WTC11 (cell line): ENCODE data around the gene KRT83.

Source experiments
- CREM ChIP-seq: sonication (generic); formaldehyde crosslinking; IDR thresholded peaks from 2 replicates; pipeline ENCODE4 v1.8.1; 2022; ENCODE audit warnings: mild to moderate bottlenecking, missing genetic modification reagents, moderate library complexity
- CTCF ChIP-seq: fragments of 200-600 bp; IDR thresholded peaks from 2 replicates; pipeline ENCODE4 v1.8.0; 2022; ENCODE audit warnings: antibody characterized with exemption
- ESRRA ChIP-seq: sonication (generic); formaldehyde crosslinking; IDR thresholded peaks from 2 replicates; pipeline ENCODE4 v1.8.1; 2022; ENCODE audit warnings: mild to moderate bottlenecking, missing genetic modification reagents, borderline replicate concordance
- FOXJ3 ChIP-seq: sonication (generic); formaldehyde crosslinking; IDR thresholded peaks from 2 replicates; pipeline ENCODE4 v1.9.0; 2021; ENCODE audit warnings: missing genetic modification reagents, mild to moderate bottlenecking, borderline replicate concordance
- MAX ChIP-seq: sonication (generic); formaldehyde crosslinking; IDR thresholded peaks from 2 replicates; pipeline ENCODE4 v1.8.0; 2022; ENCODE audit warnings: mild to moderate bottlenecking, missing genetic modification reagents
- PRRX2 ChIP-seq: fragments of 250-450 bp; sonication (Bioruptor Pico); IDR thresholded peaks from 2 replicates; pipeline ENCODE4 v1.8.0; 2021; ENCODE audit warnings: mild to moderate bottlenecking
- RORB ChIP-seq: fragments of 250-450 bp; sonication (Bioruptor Pico); IDR thresholded peaks from 2 replicates; pipeline ENCODE4 v1.9.0; 2021; ENCODE audit warnings: mild to moderate bottlenecking
- USF1 ChIP-seq: sonication (generic); formaldehyde crosslinking; IDR thresholded peaks from 2 replicates; pipeline ENCODE4 v1.8.0; 2022; ENCODE audit warnings: mild to moderate bottlenecking, missing genetic modification reagents
- USF2 ChIP-seq: sonication (generic); formaldehyde crosslinking; IDR thresholded peaks from 2 replicates; pipeline ENCODE4 v1.8.1; 2023; ENCODE audit warnings: mild to moderate bottlenecking, missing genetic modification reagents, moderate library complexity
- ZNF423 ChIP-seq: fragments of 250-450 bp; sonication (Bioruptor Pico); IDR thresholded peaks from 2 replicates; pipeline ENCODE4 v2.1.2; 2022; ENCODE audit warnings: mild to moderate bottlenecking, moderate library complexity
- TF ChIP-seq, protein P1 (sequence below): sonication (generic); formaldehyde crosslinking; IDR thresholded peaks from 2 replicates; pipeline ENCODE4 v1.8.1; 2023; ENCODE audit warnings: mild to moderate bottlenecking, missing genetic modification reagents
- TF ChIP-seq, protein P2 (sequence below): sonication (generic); formaldehyde crosslinking; IDR thresholded peaks from 2 replicates; pipeline ENCODE4 v1.8.0; 2022; ENCODE audit warnings: missing genetic modification reagents

DNA sequence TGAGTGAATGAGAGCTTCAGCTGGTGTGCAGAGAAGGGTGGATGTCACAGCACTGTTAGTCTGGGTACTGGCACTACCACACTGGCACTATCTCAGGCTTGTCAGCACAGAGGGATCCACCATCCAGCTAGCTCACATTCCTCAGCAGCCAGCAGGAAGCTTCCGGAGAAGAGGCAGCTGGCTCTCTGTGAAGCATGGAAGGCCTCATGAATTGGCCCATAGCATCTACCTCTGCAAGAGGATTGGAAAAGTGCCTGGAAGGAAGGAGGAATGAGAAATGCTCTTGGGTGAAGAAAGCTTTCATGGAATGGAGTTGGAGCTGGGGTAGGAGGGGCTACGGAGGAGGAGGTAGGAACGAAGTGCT is 9.9 kb downstream of the KRT83 start:
- TF ChIP-seq MAX (no peak), USF2 (CRISPR knock-in tag) (no peak), CTCF (no peak), FOXJ3 (CRISPR knock-in tag) (no peak), ZNF423 (CRISPR knock-in tag) (no peak), CREM (CRISPR knock-in tag) (no peak), RORB (CRISPR knock-in tag) (no peak), ESRRA (no peak), USF1 (CRISPR knock-in tag) (no peak), PRRX2 (CRISPR knock-in tag) (no peak)
- TF ChIP-seq, protein P1, sequence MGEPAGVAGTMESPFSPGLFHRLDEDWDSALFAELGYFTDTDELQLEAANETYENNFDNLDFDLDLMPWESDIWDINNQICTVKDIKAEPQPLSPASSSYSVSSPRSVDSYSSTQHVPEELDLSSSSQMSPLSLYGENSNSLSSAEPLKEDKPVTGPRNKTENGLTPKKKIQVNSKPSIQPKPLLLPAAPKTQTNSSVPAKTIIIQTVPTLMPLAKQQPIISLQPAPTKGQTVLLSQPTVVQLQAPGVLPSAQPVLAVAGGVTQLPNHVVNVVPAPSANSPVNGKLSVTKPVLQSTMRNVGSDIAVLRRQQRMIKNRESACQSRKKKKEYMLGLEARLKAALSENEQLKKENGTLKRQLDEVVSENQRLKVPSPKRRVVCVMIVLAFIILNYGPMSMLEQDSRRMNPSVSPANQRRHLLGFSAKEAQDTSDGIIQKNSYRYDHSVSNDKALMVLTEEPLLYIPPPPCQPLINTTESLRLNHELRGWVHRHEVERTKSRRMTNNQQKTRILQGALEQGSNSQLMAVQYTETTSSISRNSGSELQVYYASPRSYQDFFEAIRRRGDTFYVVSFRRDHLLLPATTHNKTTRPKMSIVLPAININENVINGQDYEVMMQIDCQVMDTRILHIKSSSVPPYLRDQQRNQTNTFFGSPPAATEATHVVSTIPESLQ (CRISPR knock-in tag) = no peak
- TF ChIP-seq, protein P2, sequence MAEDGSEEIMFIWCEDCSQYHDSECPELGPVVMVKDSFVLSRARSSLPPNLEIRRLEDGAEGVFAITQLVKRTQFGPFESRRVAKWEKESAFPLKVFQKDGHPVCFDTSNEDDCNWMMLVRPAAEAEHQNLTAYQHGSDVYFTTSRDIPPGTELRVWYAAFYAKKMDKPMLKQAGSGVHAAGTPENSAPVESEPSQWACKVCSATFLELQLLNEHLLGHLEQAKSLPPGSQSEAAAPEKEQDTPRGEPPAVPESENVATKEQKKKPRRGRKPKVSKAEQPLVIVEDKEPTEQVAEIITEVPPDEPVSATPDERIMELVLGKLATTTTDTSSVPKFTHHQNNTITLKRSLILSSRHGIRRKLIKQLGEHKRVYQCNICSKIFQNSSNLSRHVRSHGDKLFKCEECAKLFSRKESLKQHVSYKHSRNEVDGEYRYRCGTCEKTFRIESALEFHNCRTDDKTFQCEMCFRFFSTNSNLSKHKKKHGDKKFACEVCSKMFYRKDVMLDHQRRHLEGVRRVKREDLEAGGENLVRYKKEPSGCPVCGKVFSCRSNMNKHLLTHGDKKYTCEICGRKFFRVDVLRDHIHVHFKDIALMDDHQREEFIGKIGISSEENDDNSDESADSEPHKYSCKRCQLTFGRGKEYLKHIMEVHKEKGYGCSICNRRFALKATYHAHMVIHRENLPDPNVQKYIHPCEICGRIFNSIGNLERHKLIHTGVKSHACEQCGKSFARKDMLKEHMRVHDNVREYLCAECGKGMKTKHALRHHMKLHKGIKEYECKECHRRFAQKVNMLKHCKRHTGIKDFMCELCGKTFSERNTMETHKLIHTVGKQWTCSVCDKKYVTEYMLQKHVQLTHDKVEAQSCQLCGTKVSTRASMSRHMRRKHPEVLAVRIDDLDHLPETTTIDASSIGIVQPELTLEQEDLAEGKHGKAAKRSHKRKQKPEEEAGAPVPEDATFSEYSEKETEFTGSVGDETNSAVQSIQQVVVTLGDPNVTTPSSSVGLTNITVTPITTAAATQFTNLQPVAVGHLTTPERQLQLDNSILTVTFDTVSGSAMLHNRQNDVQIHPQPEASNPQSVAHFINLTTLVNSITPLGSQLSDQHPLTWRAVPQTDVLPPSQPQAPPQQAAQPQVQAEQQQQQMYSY (CRISPR knock-in tag) = no peak
